Subcutaneous abdominal adipose tissue (tissue), 5 donors: ENCODE measurements around the gene MAPK9.

ENCODE experiments used
- H3K27ac ChIP-seq: one replicate; pipeline ENCODE4 v1.7.0; 2013; ENCODE audit warnings: low read depth, mild to moderate bottlenecking, inconsistent platforms, low read length, moderate library complexity
- H3K27me3 ChIP-seq, 5 donors: one replicate each; pipeline ENCODE4 v1.7.0; 2013; ENCODE audit warnings: low read length in 5 of 5, inconsistent platforms in 1 of 5; ENCODE audit not compliant: control insufficient read depth in 5 of 5, insufficient read depth in 4 of 5
- H3K36me3 ChIP-seq, 5 donors: one replicate each; pipeline ENCODE4 v1.7.0; 2013; ENCODE audit warnings: low read length in 5 of 5; ENCODE audit not compliant: control insufficient read depth in 5 of 5, insufficient read depth in 5 of 5
- H3K4me1 ChIP-seq, 5 donors: one replicate each; pipeline ENCODE4 v1.7.0; 2013; ENCODE audit warnings: low read length in 5 of 5, mild to moderate bottlenecking in 3 of 5, moderate library complexity in 1 of 5; ENCODE audit not compliant: control insufficient read depth in 5 of 5, insufficient read depth in 5 of 5
- H3K4me3 ChIP-seq, 5 donors: one replicate each; pipeline ENCODE4 v1.7.0; 2013; ENCODE audit warnings: low read length in 5 of 5, low read depth in 1 of 5
- H3K9ac ChIP-seq, 5 donors: one replicate each; pipeline ENCODE4 v1.7.0; 2013; ENCODE audit warnings: low read length in 5 of 5, mild to moderate bottlenecking in 4 of 5, moderate library complexity in 3 of 5
- H3K9me3 ChIP-seq, 5 donors: one replicate each; pipeline ENCODE4 v1.7.0; 2013; ENCODE audit warnings: low read length in 5 of 5; ENCODE audit not compliant: control insufficient read depth in 5 of 5
- donor health status: healthy.
- donor health status: healthy.
- donor health status: healthy.
- donor health status: healthy.
- donor health status: healthy.

The MAPK9 gene

DNA sequence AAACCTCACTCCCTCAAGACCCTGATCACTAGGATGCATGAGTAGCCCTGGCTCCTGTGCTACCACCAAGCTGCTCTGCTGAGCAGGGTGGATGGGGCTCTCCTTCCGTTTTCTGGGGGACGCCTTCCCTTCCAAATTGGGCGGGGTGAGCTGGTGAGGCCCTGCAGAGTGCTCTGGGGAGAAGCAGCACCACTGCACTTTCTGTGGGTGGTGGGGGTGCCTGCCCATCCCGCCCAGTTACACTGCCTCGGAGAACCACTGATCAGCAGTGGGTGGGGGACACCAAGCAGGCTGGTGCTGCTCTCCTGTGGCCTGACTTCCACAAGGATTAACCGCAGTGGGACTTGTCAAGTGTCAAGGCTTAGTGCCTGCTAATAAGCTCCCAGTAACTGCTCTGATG lies 42.3 kb upstream of the MAPK9 start:
- H3K4me1 ChIP-seq, result peaks cover 13 to 27% (median 18%) of the 10 kb centered on the region in 5 donors
- peaks cover 0 to 16% (median 0%) of the 10 kb centered on the region in 5 donors for H3K27me3 ChIP-seq
- peaks cover 0 to 30% (median 13%) of the 10 kb centered on the region in 5 donors for H3K36me3 ChIP-seq
- H3K4me3 ChIP-seq, result no peak overlapping the region
- peak overlapping the region; percentile 69 for H3K27ac ChIP-seq
- H3K9ac ChIP-seq, result no peak overlapping the region
- no peaks in the 10 kb centered on the region for H3K9me3 ChIP-seq

DNA sequence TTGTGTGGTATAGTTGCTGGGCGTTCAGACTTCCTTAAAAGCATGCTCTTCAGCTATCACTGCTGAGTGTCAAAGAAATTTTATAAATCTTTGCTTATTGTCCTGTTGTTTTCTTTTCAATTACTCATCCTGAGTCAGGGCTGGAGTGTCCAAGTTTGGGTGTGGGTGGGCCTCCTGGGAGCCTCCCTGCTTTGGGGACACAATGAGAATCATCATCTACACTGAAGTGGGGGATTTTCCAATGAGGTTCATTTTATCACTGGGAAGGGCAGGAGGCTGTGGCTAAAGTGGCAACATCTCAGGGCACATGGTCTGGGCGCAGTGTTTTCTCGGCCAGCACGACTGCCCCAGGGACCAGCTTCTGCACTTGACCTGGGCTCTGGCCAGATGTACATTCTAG lies 41.8 kb upstream of the MAPK9 start:
- H3K9me3 ChIP-seq, result no peaks in the 10 kb centered on the region
- H3K4me1 ChIP-seq, result peaks cover 13 to 29% (median 18%) of the 10 kb centered on the region in 5 donors
- H3K36me3 ChIP-seq, result peaks cover 0 to 30% (median 13%) of the 10 kb centered on the region in 5 donors
- H3K9ac ChIP-seq, result no peak overlapping the region
- peak overlapping the region; percentile 69 for H3K27ac ChIP-seq
- H3K4me3 ChIP-seq, result no peak overlapping the region
- H3K27me3 ChIP-seq, result peaks cover 0 to 14% (median 0%) of the 10 kb centered on the region in 5 donors

DNA sequence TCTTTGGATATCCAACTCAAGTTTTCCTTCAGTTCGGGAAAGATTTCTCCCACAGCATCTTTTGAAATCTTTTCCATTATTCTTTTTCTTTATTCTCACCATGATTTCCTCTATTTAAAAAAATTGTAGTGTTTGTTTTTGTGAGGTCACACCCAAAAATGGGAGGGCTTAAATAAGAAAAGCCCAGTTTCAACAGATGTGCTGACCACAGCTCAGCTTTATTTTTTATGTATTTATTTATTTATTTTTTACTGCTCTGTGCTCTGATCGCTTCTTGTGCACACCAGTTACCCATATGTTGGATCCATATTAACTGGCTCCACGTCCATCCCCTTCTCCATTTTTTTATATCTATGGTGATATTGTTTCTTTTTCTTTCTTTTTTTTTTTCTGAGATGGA lies 41.0 kb upstream of the MAPK9 start:
- Histone ChIP-seq H3K9ac (no peak overlapping the region), H3K27ac (no peak overlapping the region), H3K4me3 (no peak overlapping the region), H3K9me3 (no peaks in the 10 kb centered on the region), H3K4me1 (peaks cover 13 to 31% (median 21%) of the 10 kb centered on the region in 5 donors), H3K27me3 (peaks cover 0 to 13% (median 0%) of the 10 kb centered on the region in 5 donors), H3K36me3 (peaks cover 0 to 34% (median 13%) of the 10 kb centered on the region in 5 donors)

DNA sequence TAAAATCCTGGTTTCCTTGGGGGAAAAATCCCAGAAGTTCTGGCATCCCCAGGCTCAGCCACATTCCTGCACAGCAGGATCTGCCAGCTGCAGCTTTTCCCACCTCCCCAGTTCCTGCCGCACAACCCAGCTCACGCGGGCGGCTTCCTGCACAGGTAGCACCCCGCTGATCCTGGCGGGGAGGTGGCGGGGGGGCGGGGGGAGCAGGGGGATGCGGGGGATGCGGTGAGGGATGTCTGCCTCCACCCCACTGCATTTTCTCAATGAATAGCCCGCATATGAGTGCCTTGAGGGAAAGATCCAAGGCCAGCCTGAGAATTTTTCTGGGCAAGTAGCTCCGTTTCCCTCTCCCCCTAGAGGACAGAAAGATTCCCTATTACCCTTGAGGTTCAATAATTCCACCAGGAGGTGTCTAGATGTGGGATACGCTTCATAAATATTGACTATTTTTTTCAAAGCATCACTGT lies 40.2 kb upstream of the MAPK9 start:
- H3K9me3 ChIP-seq, result no peaks in the 10 kb centered on the region
- H3K4me3 ChIP-seq, result no peak overlapping the region
- peak overlapping the region; percentile 78 for H3K27ac ChIP-seq
- peaks cover 13 to 31% (median 21%) of the 10 kb centered on the region in 5 donors for H3K4me1 ChIP-seq
- H3K9ac ChIP-seq, result no peak overlapping the region
- peaks cover 0 to 37% (median 12%) of the 10 kb centered on the region in 5 donors for H3K36me3 ChIP-seq
- H3K27me3 ChIP-seq, result peaks cover 0 to 13% (median 0%) of the 10 kb centered on the region in 5 donors

DNA sequence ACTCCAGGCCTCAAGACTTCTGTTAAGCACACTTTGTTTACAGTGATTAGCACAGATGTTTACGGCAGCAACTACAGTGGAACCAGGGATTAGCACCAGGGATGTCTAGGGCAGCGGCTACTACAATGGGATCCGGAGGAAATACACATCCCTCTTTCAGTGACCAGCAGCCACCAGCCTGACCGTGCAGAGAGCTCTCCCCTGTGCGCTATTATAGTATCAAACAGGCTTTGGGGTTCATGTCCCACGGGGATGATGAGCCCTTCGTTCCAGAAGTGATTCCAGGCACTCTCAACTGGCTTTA lies 39.7 kb upstream of the MAPK9 start:
- no peaks in the 10 kb centered on the region for H3K9me3 ChIP-seq
- H3K9ac ChIP-seq, result no peak overlapping the region
- H3K36me3 ChIP-seq, result peaks cover 0 to 35% (median 10%) of the 10 kb centered on the region in 5 donors
- H3K27me3 ChIP-seq, result peaks cover 0 to 13% (median 0%) of the 10 kb centered on the region in 5 donors
- no peak overlapping the region for H3K4me3 ChIP-seq
- peak overlapping the region; percentile 78 for H3K27ac ChIP-seq
- H3K4me1 ChIP-seq, result peaks cover 13 to 31% (median 21%) of the 10 kb centered on the region in 5 donors

DNA sequence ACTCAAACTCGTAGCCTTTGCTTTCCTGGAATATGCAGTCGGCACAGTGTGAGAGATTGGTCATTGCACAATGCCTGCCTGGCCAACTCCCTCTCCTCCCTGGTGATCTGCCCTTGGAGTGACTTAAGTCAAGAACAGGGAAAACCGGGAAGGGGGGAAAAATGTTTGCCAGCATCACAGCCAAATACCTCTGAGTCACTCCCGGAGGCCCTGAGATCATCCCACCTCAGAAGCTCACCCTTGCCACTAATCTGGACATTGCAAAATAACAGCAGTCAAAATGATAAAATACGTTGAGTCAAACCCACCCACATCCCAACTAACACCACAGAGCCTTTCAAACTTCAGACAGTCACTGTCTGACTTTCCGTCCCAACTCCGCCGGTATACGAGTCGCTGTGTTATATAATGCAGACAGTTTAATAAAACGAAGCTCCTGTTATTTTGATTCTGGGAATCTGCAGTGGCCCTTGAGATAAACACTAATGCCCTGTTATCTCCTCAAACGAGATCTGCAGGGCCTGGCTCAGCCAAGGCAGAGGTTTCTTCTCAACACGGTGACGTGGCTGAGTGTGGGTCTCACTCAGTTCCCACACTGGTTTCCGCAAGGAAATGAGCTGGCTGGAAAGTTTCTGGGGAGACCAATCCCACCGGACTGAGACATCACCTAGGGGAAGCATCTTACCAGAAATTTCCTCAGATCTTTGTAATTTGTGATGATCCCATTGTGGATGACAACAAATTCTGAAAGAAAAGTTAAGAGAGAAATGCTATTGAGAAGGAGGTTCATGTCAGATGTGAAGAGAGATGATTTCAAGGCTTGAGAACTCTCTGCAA lies 39.1 kb upstream of the MAPK9 start:
- Histone ChIP-seq H3K9ac (peak overlapping the region in 2 of 5 donors; percentile 10 to 41), H3K4me3 (no peak overlapping the region), H3K9me3 (no peaks in the 10 kb centered on the region), H3K4me1 (peaks cover 13 to 31% (median 21%) of the 10 kb centered on the region in 5 donors), H3K36me3 (peaks cover 0 to 29% (median 8%) of the 10 kb centered on the region in 5 donors), H3K27ac (peak overlapping the region; percentile 78), H3K27me3 (peaks cover 0 to 13% (median 0%) of the 10 kb centered on the region in 5 donors)

DNA sequence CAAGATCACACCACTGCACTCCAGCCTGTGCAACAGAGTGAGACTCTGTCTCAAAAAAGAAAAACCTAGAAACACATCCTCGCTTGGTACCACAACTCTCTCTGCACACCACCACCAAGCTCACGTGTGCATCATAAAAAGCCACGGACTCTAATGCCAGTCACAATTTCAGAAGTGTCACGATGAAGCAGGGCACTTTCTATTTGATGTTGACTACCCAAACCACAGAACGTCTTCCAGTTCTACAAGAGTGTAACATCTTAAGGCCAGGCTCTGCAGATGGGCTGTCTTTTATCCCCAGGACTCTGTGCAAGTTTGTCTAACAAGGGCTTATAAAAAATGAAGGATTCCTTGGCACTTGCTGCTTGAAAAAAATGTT lies 38.4 kb upstream of the MAPK9 start:
- Histone ChIP-seq H3K27ac (peak overlapping the region; percentile 71), H3K27me3 (peaks cover 0 to 11% (median 0%) of the 10 kb centered on the region in 5 donors), H3K36me3 (peaks cover 0 to 25% (median 2%) of the 10 kb centered on the region in 5 donors), H3K9ac (peak overlapping the region in 2 of 5 donors; percentile 10 to 27), H3K4me3 (no peak overlapping the region), H3K4me1 (peaks cover 13 to 31% (median 21%) of the 10 kb centered on the region in 5 donors), H3K9me3 (no peaks in the 10 kb centered on the region)

DNA sequence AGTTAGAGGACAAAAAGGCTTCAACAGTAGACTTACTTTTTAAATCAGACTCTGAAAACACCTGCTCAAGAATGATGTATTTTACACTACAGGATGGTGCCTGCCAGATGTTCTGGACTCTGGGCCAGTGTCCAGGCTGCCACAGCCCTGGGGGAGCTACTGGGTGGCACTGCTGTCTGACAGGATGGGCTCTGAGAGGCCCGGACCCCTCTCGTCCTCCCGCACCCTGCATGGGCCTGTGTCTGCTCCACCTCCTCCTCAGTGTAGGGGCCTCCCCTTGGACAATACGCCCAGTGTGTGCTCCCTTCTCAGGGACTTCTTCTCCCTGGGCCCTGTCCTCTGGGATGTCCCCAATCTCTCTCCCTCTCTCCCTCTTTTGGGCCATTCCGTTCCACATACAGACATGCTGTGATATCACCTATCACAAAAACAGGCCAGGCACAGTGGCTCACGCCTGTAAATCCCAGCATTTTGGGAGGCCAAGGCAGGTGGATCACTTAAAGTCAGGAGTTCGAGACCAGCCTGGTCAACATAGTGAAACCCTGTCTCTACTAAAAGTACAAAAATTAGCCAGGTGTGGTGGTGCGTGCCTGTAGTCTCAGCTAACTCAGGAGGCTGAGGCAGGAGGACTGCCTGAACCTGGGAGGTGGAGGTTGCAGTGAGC lies 37.9 kb upstream of the MAPK9 start:
- Histone ChIP-seq H3K9me3 (no peaks in the 10 kb centered on the region), H3K27ac (peak overlapping the region; percentile 71), H3K36me3 (peaks cover 0 to 20% (median 0%) of the 10 kb centered on the region in 5 donors), H3K4me3 (no peak overlapping the region), H3K4me1 (peaks cover 12 to 31% (median 21%) of the 10 kb centered on the region in 5 donors), H3K27me3 (peaks cover 0 to 10% (median 0%) of the 10 kb centered on the region in 5 donors), H3K9ac (no peak overlapping the region)

DNA sequence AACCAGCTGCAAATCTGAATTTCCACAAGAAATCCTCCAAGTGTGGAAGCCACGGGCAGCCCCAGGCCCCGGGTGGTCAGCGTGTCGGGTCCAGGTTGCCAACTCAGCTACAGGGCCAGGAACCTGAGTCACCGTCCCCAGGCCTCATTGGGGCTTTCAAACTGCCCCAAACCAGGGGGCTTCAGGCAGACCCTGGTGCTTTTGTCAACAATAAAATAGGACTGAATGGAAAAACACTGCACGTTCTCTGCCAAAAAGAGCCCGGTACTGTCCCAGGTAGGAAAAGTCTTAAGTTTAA lies 37.2 kb upstream of the MAPK9 start:
- H3K4me1 ChIP-seq, result peaks cover 10 to 30% (median 17%) of the 10 kb centered on the region in 5 donors
- H3K4me3 ChIP-seq, result no peak overlapping the region
- H3K27me3 ChIP-seq, result peaks cover 0 to 8% (median 0%) of the 10 kb centered on the region in 5 donors
- no peak overlapping the region for H3K9ac ChIP-seq
- H3K9me3 ChIP-seq, result no peaks in the 10 kb centered on the region
- no peak overlapping the region for H3K27ac ChIP-seq
- peaks cover 0 to 21% (median 2%) of the 10 kb centered on the region in 5 donors for H3K36me3 ChIP-seq
